HG03066 (cell line): ENCODE data around the gene TTC33.
"Not testable (repeated sequence)": the region's sequence is repeated elsewhere in the genome, so short reads cannot be mapped to it uniquely, and the experiment has no call there.

Source experiments
- ATAC-seq: cut with Tn5 transposase; IDR thresholded peaks from one replicate; pipeline ENCODE4 v1.9.1; 2021; ENCODE audit warnings: low read depth; ENCODE audit not compliant: unreplicated experiment

The TTC33 gene

GRCh38 chr5:40722497-40722911 is 33.3 kb downstream of the TTC33 start:
- not testable (repeated sequence) for ATAC-seq

DNA sequence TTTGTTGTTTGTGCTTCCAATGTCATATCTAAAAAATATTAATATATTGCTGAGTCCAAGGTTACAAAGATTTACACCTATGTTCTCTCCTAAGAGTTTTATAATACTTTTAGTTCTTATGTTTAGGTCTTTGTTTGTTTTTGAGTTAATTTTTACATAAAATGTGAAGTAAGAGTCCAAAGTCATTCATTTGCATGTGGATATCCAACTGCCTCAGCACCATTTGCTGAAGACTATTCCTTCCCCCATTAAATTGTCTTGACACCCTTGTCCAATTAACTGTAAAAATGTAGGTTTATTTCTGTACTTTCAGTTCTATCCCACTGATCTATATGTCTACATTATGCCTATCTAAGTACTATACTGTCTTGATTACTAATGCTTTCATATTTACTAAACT is 35.7 kb downstream of the TTC33 start:
- no peak for ATAC-seq

- ATAC-seq = no peak
Measured at GRCh38 chr5:40717281-40717680, 38.5 kb downstream of the TTC33 start.

GRCh38 chr5:40716590-40716989 is 39.2 kb downstream of the TTC33 start:
- no peak for ATAC-seq

- no peak for ATAC-seq
Measured at GRCh38 chr5:40716000-40716399, 39.8 kb downstream of the TTC33 start.

- ATAC-seq = no peak
Measured at GRCh38 chr5:40714001-40714400, 41.8 kb downstream of the TTC33 start.

DNA sequence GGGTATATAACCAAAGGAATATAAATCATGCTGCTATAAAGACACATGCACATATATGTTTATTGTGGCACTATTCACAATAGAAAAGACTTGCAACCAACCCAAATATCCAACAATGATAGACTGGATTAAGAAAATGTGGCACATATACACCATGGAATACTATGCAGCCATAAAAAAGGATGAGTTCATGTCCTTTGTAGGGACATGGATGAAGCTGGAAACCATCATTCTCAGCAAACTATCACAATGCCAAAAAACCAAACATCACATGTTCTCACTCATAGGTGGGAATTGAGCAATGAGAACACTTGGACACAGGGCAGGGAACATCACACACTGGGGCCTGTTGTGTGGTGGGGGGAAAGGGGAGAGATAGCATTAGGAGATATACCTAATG is 45.2 kb downstream of the TTC33 start:
- ATAC-seq = not testable (repeated sequence)

DNA sequence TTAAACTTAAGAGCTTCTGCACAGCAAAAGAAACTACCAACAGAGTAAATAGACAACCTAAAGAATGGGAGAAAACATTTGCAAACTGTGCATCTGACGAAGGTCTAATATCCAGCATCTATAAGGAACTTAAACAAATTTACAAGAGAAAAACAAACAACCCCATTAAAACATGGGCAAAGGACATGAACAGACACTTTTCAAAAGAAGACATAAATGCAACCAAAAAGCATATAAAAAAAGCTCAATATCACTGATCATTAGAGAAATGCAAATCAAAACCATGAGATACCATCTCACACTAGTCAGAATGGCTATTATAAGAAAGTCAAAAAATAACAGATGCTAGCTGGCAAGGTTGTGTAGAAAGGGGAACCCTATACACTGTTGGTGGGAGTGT is 50.3 kb downstream of the TTC33 start:
- ATAC-seq = not testable (repeated sequence)

DNA sequence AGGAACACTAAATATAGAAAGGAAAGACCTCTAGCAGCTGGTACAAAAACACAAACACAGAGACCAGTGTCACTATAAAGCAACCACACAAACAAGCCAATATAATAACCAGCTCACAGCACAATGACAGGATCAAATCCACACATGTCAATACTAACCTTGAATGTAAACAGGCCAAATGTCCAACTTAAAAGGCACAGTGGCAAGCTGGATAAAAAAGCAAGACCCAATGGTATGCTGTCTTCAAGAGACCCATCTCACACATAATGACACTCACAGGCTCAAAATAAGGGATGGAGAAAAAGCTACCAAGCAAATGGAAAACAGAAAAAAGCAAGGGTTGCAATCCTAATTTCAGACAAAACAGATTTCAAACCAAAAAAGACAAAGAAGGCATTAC is 53.7 kb downstream of the TTC33 start:
- not testable (repeated sequence) for ATAC-seq

DNA sequence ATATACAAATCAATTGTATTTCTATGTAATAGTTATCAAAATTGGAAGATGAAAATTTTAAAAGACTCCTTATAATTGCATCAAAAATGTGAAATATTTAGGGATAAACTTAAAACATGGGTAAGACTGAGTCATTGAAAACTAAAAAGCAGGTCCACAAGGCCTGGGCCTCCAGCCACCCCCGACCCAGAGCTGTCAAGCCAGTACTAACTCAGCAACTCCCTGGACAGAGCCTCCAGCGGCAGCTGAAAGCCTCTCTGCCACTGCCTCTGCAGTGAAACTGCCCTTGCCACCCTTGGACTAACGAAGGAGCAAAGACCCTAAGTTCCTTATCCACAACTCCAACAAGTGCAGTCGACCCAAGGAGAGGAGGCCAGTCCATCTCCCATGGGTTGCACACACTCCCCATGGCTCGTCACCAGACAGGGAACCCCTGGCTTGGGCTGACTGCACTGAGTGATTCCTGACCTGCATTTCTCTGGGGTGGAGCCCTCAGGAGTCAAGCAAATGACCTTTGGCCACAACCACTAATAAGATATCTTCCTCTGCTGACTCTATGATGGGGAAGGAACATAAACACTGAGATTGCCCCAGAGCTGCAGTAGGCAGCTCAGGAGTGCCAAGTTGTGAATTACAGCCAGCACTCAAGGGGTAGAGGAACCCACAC is 55.5 kb downstream of the TTC33 start:
- ATAC-seq = no peak

GRCh38 chr5:40694433-40694832 is 61.3 kb downstream of the TTC33 start:
- no peak for ATAC-seq

DNA sequence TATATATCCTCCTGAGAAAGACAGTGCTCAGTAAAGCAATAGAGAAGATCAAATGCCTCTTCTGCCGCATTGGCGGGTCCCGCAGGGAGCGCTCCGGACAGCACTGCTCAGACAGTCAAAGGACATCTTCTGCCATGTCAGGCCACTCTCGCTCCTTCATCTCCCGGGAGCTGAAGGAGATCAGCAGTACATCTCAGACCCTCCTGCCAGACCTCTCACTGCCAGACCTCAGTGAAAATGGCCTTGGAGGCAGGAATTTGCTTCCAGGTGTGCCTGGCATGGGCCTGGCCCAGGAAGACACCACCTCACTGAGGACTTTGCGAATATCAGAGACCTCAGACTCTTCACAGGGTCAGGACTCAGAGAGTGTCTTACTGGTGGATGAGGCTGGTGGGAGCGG is 63.9 kb downstream of the TTC33 start:
- no peak for ATAC-seq

DNA sequence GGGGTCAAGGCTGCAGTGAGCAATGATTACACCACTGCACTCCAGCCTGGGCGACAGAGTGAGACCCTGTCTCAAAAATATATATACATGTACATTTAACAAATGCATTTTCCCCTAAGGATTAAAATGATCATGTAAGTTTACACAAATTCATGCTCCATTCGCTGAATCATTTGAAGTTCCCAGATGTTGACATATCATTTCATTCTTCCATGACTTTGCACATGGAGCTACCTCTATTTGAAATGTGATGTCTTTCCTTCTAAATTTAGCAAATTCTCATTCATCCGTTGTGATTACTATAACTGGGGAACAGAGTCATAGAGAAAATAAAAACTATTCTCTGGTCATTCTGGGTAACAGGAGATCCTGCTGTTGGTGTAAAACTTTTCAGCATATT is 65.5 kb downstream of the TTC33 start:
- no peak for ATAC-seq

DNA sequence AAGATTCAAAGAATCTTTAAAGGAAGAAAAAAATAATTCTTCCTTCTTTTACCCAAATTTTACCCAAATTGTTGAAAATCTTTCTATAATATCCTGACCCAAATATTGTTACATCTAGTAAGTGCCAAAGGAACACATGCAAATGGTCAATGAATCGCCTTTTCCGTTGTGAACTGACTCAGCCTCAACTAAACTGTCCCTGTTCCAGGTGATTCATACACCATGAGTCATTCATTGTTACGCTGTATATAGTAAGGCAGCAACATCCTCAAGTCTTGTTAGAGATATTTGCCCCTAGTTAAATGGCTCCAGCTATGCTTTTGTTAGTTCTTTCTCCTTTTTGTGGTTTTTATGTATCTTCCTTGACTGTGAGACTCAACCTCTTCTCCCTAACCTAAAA is 66.3 kb downstream of the TTC33 start:
- ATAC-seq = no peak

DNA sequence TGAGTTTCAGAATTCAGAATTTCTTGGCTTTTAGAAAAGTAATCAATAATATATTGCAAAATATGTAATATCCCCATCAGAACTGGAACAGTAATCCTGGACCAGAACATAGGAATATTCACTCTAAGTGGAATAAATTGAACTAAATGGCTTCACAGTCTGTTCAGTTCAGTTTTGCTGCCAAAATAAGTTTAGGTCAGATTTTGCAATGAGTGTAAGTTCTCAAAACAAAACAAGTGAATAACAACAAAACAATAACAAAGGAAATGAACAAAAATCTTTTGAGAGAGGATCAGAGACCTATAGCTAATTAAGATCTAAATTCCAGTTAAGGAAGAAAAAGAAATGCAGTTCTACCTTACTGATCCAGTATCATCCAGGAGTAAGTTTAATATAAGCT is 66.8 kb downstream of the TTC33 start:
- no peak for ATAC-seq

- ATAC-seq = peak; percentile 87
Measured at GRCh38 chr5:40688127-40688761, 67.5 kb downstream of the TTC33 start.

- ATAC-seq = no peak
Measured at GRCh38 chr5:40687321-40687720, 68.4 kb downstream of the TTC33 start.

- ATAC-seq = no peak
Measured at GRCh38 chr5:40685976-40686486, 69.7 kb downstream of the TTC33 start.

DNA sequence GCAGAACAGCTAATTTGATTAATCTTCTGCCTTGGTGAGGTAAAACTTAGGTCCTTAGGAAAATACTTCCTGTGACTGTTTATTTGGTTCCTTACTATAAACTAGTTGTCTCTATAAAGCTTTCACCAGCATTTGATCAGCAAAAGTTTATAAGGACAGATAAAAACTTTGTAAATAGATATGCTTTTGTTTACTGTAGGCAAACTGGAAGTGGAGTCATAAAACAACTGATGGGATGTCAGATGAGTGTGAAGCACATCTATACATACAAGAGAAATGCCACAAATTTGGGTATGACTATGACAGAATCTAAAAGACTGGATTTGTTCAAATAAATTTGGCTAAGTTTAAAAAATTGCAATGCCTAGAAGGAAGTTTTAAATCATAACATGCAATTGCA is 70.6 kb downstream of the TTC33 start:
- no peak for ATAC-seq

GRCh38 chr5:40683305-40683704 is 72.5 kb downstream of the TTC33 start:
- no peak for ATAC-seq

GRCh38 chr5:40682154-40683017 is 73.4 kb downstream of the TTC33 start:
- ATAC-seq = no peak
